GM12875 (cell line): ENCODE measurements around the gene UCHL5.
A peak's percentile ranks its signal among the peaks of the same experiment; 100 is the strongest.

Experiments
- H3K4me3 ChIP-seq: one replicate; pipeline ENCODE4 v1.5.1; 2011; ENCODE audit warnings: low read depth, low read length, control low read depth
- TF ChIP-seq, protein P1 (sequence below): IDR thresholded peaks from 2 replicates; pipeline ENCODE4 v1.5.1; 2011; ENCODE audit warnings: low read depth, mild to moderate bottlenecking, control low read depth, inconsistent platforms, low read length, moderate library complexity, borderline replicate concordance; ENCODE audit not compliant: insufficient read depth

UCHL5 gene, protein sequence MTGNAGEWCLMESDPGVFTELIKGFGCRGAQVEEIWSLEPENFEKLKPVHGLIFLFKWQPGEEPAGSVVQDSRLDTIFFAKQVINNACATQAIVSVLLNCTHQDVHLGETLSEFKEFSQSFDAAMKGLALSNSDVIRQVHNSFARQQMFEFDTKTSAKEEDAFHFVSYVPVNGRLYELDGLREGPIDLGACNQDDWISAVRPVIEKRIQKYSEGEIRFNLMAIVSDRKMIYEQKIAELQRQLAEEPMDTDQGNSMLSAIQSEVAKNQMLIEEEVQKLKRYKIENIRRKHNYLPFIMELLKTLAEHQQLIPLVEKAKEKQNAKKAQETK

DNA sequence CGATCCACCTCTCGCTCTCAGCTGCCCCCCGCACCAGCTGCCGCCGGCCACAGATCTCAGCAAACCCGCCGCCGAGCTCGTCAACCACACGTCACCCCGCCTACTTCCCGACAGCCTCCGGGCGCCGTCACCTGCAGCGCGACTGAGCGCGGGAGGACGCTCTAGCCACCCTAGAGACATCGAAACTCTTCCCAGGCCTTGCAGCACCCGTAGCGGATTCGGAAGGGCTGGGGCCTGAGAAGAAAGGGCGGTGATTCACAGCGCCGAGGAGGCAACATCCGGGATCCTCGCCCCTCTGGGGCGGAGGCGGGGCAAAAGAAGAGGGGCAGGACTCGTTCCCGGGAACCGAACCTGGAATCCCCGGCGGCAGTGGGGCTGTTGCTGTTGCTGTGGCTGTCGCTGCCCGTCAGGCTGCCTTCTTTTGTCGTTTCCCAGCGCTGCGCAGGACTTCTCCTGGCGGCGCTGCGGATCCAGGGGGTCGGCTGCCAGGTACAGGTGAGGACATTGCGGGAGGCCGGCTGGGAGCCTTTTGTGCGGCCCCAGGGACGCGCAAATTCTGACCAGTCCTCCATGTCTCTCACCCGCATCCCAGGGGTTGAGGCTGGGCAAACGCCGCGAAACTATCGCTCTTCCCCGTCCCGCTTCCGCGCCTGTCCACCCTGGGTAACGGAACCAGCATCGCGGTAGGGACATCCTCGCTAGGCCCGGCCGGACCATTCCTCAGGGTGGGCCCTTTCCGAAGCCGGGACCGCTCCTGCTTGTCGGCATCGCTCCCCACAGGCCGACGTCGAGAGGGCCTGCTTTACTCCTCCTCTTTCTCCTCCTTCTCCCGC, at the start of gene UCHL5, which contains the start of gene RO60:
Gene UCHL5 (minus strand): TSS at position 79 of the 833 bp plus-strand sequence. CDS start 100 bp downstream, outside the sequence.
Gene RO60 (plus strand): TSS at position 331 of the 833 bp plus-strand sequence. CDS start 9,443 bp downstream, outside the sequence.
- H3K4me3 ChIP-seq: peak within 1 kb of the TSS; percentile 97
- TF ChIP-seq, protein P1, sequence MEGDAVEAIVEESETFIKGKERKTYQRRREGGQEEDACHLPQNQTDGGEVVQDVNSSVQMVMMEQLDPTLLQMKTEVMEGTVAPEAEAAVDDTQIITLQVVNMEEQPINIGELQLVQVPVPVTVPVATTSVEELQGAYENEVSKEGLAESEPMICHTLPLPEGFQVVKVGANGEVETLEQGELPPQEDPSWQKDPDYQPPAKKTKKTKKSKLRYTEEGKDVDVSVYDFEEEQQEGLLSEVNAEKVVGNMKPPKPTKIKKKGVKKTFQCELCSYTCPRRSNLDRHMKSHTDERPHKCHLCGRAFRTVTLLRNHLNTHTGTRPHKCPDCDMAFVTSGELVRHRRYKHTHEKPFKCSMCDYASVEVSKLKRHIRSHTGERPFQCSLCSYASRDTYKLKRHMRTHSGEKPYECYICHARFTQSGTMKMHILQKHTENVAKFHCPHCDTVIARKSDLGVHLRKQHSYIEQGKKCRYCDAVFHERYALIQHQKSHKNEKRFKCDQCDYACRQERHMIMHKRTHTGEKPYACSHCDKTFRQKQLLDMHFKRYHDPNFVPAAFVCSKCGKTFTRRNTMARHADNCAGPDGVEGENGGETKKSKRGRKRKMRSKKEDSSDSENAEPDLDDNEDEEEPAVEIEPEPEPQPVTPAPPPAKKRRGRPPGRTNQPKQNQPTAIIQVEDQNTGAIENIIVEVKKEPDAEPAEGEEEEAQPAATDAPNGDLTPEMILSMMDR: no peak

DNA sequence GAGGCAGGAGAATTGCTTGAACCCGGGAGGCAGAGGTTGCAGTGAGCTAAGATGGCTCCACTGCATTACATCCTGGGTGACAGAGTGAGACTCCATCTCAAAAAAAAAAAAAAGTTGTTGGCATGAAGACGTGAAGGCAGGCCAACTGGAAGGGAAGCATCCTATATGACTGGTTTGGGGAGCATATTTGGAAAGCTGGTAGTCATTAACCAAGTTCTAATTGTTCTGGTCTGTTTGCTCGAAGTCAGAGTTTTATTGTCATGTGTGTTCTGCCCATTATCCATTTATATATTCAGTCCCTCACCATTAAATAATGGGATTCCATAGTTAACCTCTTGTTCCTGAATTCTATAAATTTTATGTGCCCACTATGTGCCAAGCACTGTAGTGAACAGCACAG, 49.3 kb upstream of the UCHL5 start:
- no peak overlapping the region for H3K4me3 ChIP-seq
- TF ChIP-seq, protein P1: no peak

DNA sequence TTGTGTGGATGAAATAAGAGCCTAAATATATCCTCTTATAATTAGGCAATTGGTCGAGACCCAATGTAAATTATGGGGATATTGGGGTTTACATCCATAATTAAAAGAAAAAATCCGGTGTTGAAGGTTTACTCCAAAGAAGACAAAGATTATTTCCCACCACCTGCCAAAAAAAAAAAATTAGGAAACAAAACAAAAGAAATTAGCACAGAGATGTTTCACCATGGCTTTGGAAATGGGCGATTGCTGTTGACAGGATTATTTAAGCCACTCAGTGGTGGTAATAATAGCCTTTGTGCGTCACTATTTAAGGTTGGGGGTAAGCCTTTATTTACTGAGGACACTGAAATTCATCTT, 46.6 kb upstream of the UCHL5 start:
- TF ChIP-seq, protein P1: no peak
- peak overlapping the region; percentile 82 for H3K4me3 ChIP-seq

DNA sequence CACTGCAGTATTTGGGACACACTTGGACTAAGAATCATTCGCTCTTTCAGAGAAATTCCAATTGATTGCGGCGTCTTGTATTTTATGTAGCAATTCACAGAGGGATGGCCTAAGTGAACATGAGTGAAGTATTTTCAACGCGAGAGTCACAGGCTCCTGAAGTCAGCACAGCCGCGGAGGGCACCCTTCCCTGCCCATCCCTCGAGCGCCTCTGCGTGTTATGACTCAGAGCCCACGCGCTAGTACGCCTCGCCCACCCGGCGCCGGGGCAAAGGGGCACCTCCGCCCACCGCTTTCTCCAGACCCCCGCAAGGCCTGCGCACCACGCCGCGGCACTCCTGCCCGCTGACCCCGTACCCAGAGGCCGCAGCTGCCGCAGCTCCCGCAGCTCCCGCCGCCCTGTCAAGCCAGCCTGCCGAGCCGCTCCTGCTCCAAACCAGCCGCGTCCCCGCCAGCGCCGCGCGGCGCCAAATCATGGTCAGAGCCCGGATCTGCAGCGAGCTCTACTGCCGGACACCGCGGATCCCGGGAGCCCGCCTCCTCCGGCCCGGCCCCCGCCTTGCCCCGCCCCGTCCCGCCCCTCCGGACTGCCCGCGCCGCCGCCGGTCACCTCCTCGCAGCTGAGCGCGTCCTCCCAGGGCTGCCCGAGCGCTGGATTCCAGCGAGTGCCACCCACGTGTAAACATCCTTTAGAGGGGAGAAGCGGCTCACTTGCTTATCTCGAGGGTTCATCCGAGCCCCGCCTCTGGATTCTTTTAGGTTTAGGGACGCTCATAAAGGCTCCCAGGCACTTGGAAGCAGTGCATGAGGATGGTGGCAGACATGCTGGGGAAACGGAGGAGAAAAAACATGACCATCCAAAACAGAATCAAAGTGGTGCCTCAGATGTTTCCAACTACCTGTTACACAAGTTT, 46.0 kb upstream of the UCHL5 start, which contains the start of gene GLRX2:
Gene GLRX2 (minus strand): TSS at position 508 of the 914 bp plus-strand sequence. CDS start 32 bp downstream, at position 476.
- TF ChIP-seq, protein P1: no peak
- peak within 1 kb of the TSS; percentile 82 for H3K4me3 ChIP-seq

DNA sequence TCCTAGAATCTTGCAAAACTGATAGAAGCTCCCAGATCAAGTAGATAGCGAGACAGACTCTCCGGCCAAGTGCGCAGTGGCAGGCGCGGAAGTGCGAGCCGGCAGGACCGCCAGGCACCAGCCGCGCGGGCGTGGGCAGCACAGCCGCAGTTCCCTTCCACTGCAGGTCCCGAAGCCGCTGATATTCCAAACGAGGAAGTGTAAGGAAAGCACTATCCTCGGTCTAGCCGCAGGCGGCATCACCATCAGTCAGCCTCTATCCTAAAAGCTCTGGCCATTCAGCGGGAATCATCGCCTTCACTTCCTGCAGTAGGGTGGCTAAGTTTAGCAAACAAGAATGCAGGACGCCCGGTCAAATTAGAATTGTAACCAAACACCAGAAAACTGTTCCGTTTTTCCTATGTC, 45.3 kb upstream of the UCHL5 start:
- TF ChIP-seq, protein P1: no peak
- peak overlapping the region; percentile 82 for H3K4me3 ChIP-seq

DNA sequence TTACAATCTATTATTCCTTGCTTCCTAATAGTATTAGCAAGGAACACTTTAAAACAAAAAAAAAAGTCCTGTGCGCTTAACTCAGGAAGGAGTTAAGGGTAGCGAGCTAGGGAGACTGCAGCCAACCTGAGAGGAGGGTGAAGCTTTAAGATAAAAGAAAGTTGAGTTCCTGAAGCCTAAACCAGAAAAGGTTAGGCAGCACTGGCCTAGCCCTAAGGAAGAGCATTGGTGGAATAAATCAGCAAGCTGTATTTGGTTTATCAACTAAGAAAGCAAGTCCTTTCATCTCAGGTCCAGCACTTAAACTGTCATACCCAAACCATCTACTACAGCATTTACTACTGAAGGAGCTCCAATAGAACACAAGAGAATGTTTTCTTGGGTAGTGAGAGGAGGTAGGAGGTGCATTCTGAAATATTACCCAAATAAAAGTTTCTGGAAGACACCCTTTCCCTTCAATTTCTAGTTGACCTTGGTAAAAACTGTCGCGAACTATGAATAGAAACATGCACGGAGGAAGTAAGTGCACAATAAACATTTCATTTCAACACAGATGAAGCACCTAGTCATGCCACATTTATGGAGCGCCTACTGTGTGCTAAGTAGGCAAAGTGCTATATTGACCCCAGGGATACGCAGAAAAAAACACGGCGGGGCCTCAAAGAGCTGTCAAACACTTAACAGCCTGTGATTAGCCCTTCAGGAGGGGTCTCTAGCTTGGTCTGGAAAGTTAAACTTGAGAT, 44.8 kb upstream of the UCHL5 start:
- H3K4me3 ChIP-seq: peak overlapping the region; percentile 82
- TF ChIP-seq, protein P1: no peak
